ENCODE data around the gene TFCP2. TPM values are rescaled to one million over a fixed set of nuclear protein-coding genes. Genes with fewer than 3 reads are reported as not detected.

TFCP2 gene
- total RNA-seq, 1 donor from 2014 or later, result 17.2 TPM

DNA sequence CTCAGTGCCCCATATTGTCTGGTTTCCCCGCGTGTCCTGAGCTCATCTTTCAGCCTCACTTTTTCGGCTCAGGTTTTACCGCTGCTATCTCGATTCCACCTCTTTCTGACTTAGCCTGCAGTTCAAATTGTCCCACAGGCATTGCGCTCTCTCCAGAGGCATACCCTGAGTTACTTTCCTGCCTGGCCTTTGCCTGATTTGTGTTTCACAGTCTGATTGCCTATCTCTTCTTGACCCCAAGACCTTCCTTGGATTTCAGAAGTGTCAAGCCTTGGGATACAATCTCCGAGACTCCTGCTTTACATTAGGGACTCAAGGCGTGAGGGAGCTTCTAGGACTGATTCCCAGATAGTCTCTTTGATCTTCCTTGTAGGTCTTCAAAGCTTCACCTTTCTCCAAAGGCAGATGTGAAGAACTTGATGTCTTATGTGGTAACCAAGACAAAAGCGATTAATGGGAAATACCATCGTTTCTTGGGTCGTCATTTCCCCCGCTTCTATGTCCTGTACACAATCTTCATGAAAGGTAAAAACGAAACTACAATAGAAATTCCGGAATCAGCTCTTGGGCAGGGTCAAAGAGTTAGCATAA lies 124.2 kb downstream of the TFCP2 start:
- peak; percentile 11 for DNase-seq (ENCODE audit: low read depth)

DNA sequence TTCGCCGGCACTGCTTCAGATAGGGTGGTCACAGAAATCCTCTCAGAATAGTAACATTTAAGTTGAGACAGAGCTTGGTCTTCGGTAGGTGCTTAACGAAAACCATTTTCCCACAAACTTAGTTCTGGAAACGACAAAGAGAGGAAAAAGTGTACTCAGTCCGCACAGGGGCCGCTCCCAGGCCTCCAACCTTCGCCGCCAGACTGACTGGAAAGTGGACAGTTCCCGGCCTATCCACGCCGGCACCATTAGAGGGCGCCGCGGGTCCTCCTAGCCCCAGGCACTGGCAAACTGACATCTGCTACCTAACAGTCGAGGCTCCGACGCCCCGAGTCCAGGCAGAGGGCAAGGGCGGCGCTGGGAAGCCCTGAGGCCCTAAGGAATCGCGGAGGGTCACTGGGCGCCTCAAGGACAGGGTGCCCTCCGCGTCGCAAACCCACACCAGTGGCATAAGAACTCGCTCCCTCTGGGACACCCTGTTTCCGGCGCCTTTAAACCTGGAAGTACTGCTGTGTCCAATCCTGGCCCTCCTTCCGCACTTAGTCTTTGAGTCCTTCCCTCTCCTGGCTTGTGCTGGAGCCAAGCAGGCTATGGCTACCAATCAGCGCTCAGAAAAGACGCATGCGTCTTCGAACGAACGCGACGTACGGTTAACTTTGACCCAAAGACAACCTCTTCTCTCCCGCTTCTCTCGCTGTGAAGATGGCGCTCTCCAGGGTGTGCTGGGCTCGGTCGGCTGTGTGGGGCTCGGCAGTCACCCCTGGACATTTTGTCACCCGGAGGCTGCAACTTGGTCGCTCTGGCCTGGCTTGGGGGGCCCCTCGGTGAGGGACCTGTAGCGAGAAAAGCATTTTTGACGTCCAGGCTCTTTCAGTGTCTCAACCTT lies 125.0 kb downstream of the TFCP2 start, which contains the start of gene LETMD1:
Gene LETMD1, plus strand, starts transcription at position 673 of the 886 bp plus-strand sequence. Its CDS starts 30 bp downstream, at position 703.
- peak; percentile 99 for DNase-seq (ENCODE audit: low read depth)

Other genes with a start within 250 kb of the TFCP2 start
- gene HIGD1C, start 220.6 kb downstream of the TFCP2 start, total RNA-seq, result not detected in 2 replicates
- gene SLC11A2, start 146.8 kb downstream of the TFCP2 start, total RNA-seq, result 35.3 and 54.9 TPM in 2 replicates
- 33.4 and 39.8 TPM in 2 replicates for gene LETMD1, start 124.8 kb downstream of the TFCP2 start, total RNA-seq
- gene CSRNP2, start 89.5 kb downstream of the TFCP2 start, total RNA-seq, result 33.5 and 40.0 TPM in 2 replicates
- 5.1 and 5.3 TPM in 2 replicates for gene POU6F1, start 44.9 kb upstream of the TFCP2 start, total RNA-seq
- 166 and 178 TPM in 2 replicates for gene DAZAP2, start 65.7 kb upstream of the TFCP2 start, total RNA-seq
- gene SMAGP, start 97.3 kb upstream of the TFCP2 start, total RNA-seq, result 2.9 and 3.6 TPM in 2 replicates
- not detected in 2 replicates for gene BIN2, start 151.0 kb upstream of the TFCP2 start, total RNA-seq
- not detected in 2 replicates for gene CELA1, start 173.5 kb upstream of the TFCP2 start, total RNA-seq
- gene GALNT6, start 218.3 kb upstream of the TFCP2 start, total RNA-seq, result 0.05 TPM in 1 of 2 replicates, not detected in the other

Data from myocyte (in vitro differentiated cells).